T-helper 2 cell treated with Interferon-gamma antibody and Interleukin-4, amounts not matched to agents 5 μg/mL and 100 μg/mL, for 36 hours (primary cell): ENCODE data around the gene PTPRG.

Experiments
- DNase-seq: peaks from one replicate; pipeline ENCODE4 v3.0.0; 2021; ENCODE audit warnings: low spot score
- H3K27ac Mint-ChIP-seq: one replicate; pipeline ENCODE4 v1.8.0; 2021; ENCODE audit warnings: mild to moderate bottlenecking, mixed read lengths
- H3K27me3 Mint-ChIP-seq: one replicate; pipeline ENCODE4 v1.8.0; 2021; ENCODE audit warnings: low read depth, mixed read lengths
- H3K36me3 Mint-ChIP-seq: one replicate; pipeline ENCODE4 v1.8.0; 2021; ENCODE audit warnings: low read depth, mixed read lengths
- H3K4me1 Mint-ChIP-seq: one replicate; pipeline ENCODE4 v1.8.0; 2021; ENCODE audit warnings: low read depth, mixed read lengths
- H3K4me3 Mint-ChIP-seq: one replicate; pipeline ENCODE4 v1.8.0; 2022; ENCODE audit warnings: mild to moderate bottlenecking, moderate library complexity, mixed read lengths
- H3K9me3 Mint-ChIP-seq: one replicate; pipeline ENCODE4 v1.8.0; 2021; ENCODE audit warnings: mixed read lengths

Gene PTPRG

GRCh38 chr3:61896251-61896650 is 334.9 kb downstream of the PTPRG start:
- no peaks in the 10 kb centered on the region for H3K9me3 Mint-ChIP-seq
- DNase-seq, result no peak
- no peak overlapping the region for H3K27ac Mint-ChIP-seq
- H3K4me3 Mint-ChIP-seq, result no peak overlapping the region
- H3K4me1 Mint-ChIP-seq, result peaks cover 6% of the 10 kb centered on the region
- H3K36me3 Mint-ChIP-seq, result no peaks in the 10 kb centered on the region
- H3K27me3 Mint-ChIP-seq, result peaks cover 4% of the 10 kb centered on the region

GRCh38 chr3:61897848-61898247 is 336.5 kb downstream of the PTPRG start:
- peaks cover 6% of the 10 kb centered on the region for H3K4me1 Mint-ChIP-seq
- no peaks in the 10 kb centered on the region for H3K36me3 Mint-ChIP-seq
- H3K27me3 Mint-ChIP-seq, result peaks cover 2% of the 10 kb centered on the region
- no peak overlapping the region for H3K27ac Mint-ChIP-seq
- H3K4me3 Mint-ChIP-seq, result no peak overlapping the region
- H3K9me3 Mint-ChIP-seq, result no peaks in the 10 kb centered on the region
- no peak for DNase-seq

GRCh38 chr3:61899700-61900462 is 338.5 kb downstream of the PTPRG start:
- Mint-ChIP-seq H3K36me3 (no peaks in the 10 kb centered on the region), H3K27ac (no peak overlapping the region)

GRCh38 chr3:61901496-61901895 is 340.1 kb downstream of the PTPRG start:
- Mint-ChIP-seq H3K36me3 (no peaks in the 10 kb centered on the region), H3K27ac (no peak overlapping the region), H3K27me3 (peaks cover 2% of the 10 kb centered on the region), H3K9me3 (no peaks in the 10 kb centered on the region), H3K4me3 (no peak overlapping the region), H3K4me1 (no peaks in the 10 kb centered on the region)
- DNase-seq, result no peak

More at GRCh38 chr3:61899700-61900462, 338.5 kb downstream of the PTPRG start:
- no peak for DNase-seq
- H3K4me3 Mint-ChIP-seq, result no peak overlapping the region
- no peaks in the 10 kb centered on the region for H3K9me3 Mint-ChIP-seq
- H3K4me1 Mint-ChIP-seq, result peaks cover 4% of the 10 kb centered on the region
- H3K27me3 Mint-ChIP-seq, result peaks cover 2% of the 10 kb centered on the region

- H3K9me3 Mint-ChIP-seq, result no peaks in the 10 kb centered on the region
- no peaks in the 10 kb centered on the region for H3K4me1 Mint-ChIP-seq
- H3K27me3 Mint-ChIP-seq, result peaks cover 2% of the 10 kb centered on the region
- no peaks in the 10 kb centered on the region for H3K36me3 Mint-ChIP-seq
- no peak overlapping the region for H3K27ac Mint-ChIP-seq
- no peak for DNase-seq
- no peak overlapping the region for H3K4me3 Mint-ChIP-seq
Observed at GRCh38 chr3:61901986-61902385, 340.6 kb downstream of the PTPRG start.

- no peak for DNase-seq
- no peak overlapping the region for H3K4me3 Mint-ChIP-seq
- H3K27me3 Mint-ChIP-seq, result peaks cover 2% of the 10 kb centered on the region
- no peaks in the 10 kb centered on the region for H3K36me3 Mint-ChIP-seq
- no peaks in the 10 kb centered on the region for H3K9me3 Mint-ChIP-seq
- no peaks in the 10 kb centered on the region for H3K4me1 Mint-ChIP-seq
- no peak overlapping the region for H3K27ac Mint-ChIP-seq
Observed at GRCh38 chr3:61903074-61903473, 341.7 kb downstream of the PTPRG start.

- no peaks in the 10 kb centered on the region for H3K4me1 Mint-ChIP-seq
- DNase-seq, result no peak
- no peak overlapping the region for H3K27ac Mint-ChIP-seq
Observed at GRCh38 chr3:61903931-61904657, 342.7 kb downstream of the PTPRG start.

GRCh38 chr3:61907210-61907795 is 345.9 kb downstream of the PTPRG start:
- no peak for DNase-seq
- H3K27ac Mint-ChIP-seq, result no peak overlapping the region
- no peaks in the 10 kb centered on the region for H3K9me3 Mint-ChIP-seq
- H3K27me3 Mint-ChIP-seq, result no peaks in the 10 kb centered on the region
- no peaks in the 10 kb centered on the region for H3K4me1 Mint-ChIP-seq
- no peak overlapping the region for H3K4me3 Mint-ChIP-seq
- H3K36me3 Mint-ChIP-seq, result no peaks in the 10 kb centered on the region

More at GRCh38 chr3:61903931-61904657, 342.7 kb downstream of the PTPRG start:
- Mint-ChIP-seq H3K4me3 (no peak overlapping the region), H3K9me3 (no peaks in the 10 kb centered on the region), H3K36me3 (no peaks in the 10 kb centered on the region), H3K27me3 (peaks cover 2% of the 10 kb centered on the region)

GRCh38 chr3:61908382-61908781 is 347.0 kb downstream of the PTPRG start:
- Mint-ChIP-seq H3K27ac (no peak overlapping the region), H3K4me1 (no peaks in the 10 kb centered on the region), H3K36me3 (no peaks in the 10 kb centered on the region), H3K4me3 (no peak overlapping the region), H3K9me3 (no peaks in the 10 kb centered on the region), H3K27me3 (no peaks in the 10 kb centered on the region)
- no peak for DNase-seq

GRCh38 chr3:61910732-61911131 is 349.4 kb downstream of the PTPRG start:
- no peaks in the 10 kb centered on the region for H3K36me3 Mint-ChIP-seq
- no peak overlapping the region for H3K4me3 Mint-ChIP-seq
- no peaks in the 10 kb centered on the region for H3K9me3 Mint-ChIP-seq
- H3K27ac Mint-ChIP-seq, result no peak overlapping the region
- no peaks in the 10 kb centered on the region for H3K4me1 Mint-ChIP-seq
- no peak for DNase-seq
- no peaks in the 10 kb centered on the region for H3K27me3 Mint-ChIP-seq

GRCh38 chr3:61912158-61912557 is 350.8 kb downstream of the PTPRG start:
- Mint-ChIP-seq H3K27me3 (no peaks in the 10 kb centered on the region), H3K4me1 (no peaks in the 10 kb centered on the region), H3K36me3 (no peaks in the 10 kb centered on the region), H3K4me3 (no peak overlapping the region), H3K9me3 (no peaks in the 10 kb centered on the region), H3K27ac (no peak overlapping the region)
- DNase-seq, result no peak

- Mint-ChIP-seq H3K36me3 (no peaks in the 10 kb centered on the region), H3K27me3 (no peaks in the 10 kb centered on the region), H3K4me1 (no peaks in the 10 kb centered on the region)
Observed at GRCh38 chr3:61913701-61914100, 352.3 kb downstream of the PTPRG start.

GRCh38 chr3:61914276-61914675 is 352.9 kb downstream of the PTPRG start:
- Mint-ChIP-seq H3K27me3 (no peaks in the 10 kb centered on the region), H3K27ac (no peak overlapping the region), H3K9me3 (no peaks in the 10 kb centered on the region), H3K36me3 (no peaks in the 10 kb centered on the region), H3K4me1 (no peaks in the 10 kb centered on the region), H3K4me3 (no peak overlapping the region)
- DNase-seq, result no peak

More at GRCh38 chr3:61913701-61914100, 352.3 kb downstream of the PTPRG start:
- Mint-ChIP-seq H3K4me3 (no peak overlapping the region), H3K9me3 (no peaks in the 10 kb centered on the region), H3K27ac (no peak overlapping the region)
- DNase-seq, result no peak

- no peak overlapping the region for H3K27ac Mint-ChIP-seq
- H3K4me1 Mint-ChIP-seq, result no peaks in the 10 kb centered on the region
- H3K36me3 Mint-ChIP-seq, result no peaks in the 10 kb centered on the region
- H3K4me3 Mint-ChIP-seq, result no peak overlapping the region
- H3K9me3 Mint-ChIP-seq, result no peaks in the 10 kb centered on the region
- DNase-seq, result no peak
- H3K27me3 Mint-ChIP-seq, result no peaks in the 10 kb centered on the region
Observed at GRCh38 chr3:61915296-61915695, 353.9 kb downstream of the PTPRG start.
